ENCODE results near the gene OTUD1.

Gene OTUD1

GRCh38 chr10:23437963-23438546 is 820 bp upstream of the OTUD1 start:
- H3K4me2 ChIP-seq (ENCODE audit: insufficient read depth, low read length, poor library complexity, severe bottlenecking) = peak overlapping the region; percentile 70
- DNase-seq (ENCODE audit: low spot score) = no peak
- H3K4me3 ChIP-seq (ENCODE audit: low read length in 2 of 2) = peak overlapping the region; percentile 42 to 78
- peaks cover 2% of the 10 kb centered on the region for H3K79me1 ChIP-seq (ENCODE audit: low read depth, low read length)
- WGBS, 2 donors (ENCODE audit: extremely low coverage in 2 of 2, insufficient read length in 2 of 2, insufficient replicate concordance in 1 of 2) = no CpG with 5 or more reads among the region's 20 CpGs
- no peak overlapping the region for H3K14ac ChIP-seq (ENCODE audit: low read length)
- H3K9ac ChIP-seq (ENCODE audit: low read depth, low read length, poor library complexity) = peak overlapping the region; percentile 79
- peak overlapping the region; percentile 54 for H3K27ac ChIP-seq (replicated peaks; ENCODE audit: low read length)
- H4K91ac ChIP-seq (ENCODE audit: low read depth, low read length, poor library complexity) = no peak overlapping the region
- no peaks in the 10 kb centered on the region for H3K9me3 ChIP-seq (replicated peaks in 1 of 2; ENCODE audit: control insufficient read depth in 2 of 2, insufficient read depth in 1 of 2, low read depth in 1 of 2, low read length in 2 of 2)
- H3K4me1 ChIP-seq (ENCODE audit: control insufficient read depth in 2 of 2, insufficient read depth in 1 of 2, low read depth in 1 of 2, low read length in 2 of 2) = peaks cover 4% of the 10 kb centered on the region in 2 donors
- H3K36me3 ChIP-seq (replicated peaks in 1 of 2; ENCODE audit: control insufficient read depth in 2 of 2, insufficient read depth in 2 of 2, low read length in 2 of 2) = no peaks in the 10 kb centered on the region
- H3K4ac ChIP-seq (ENCODE audit: low read length) = no peak overlapping the region
- peak overlapping the region; percentile 89 for H2AFZ ChIP-seq (ENCODE audit: low read length)
- H3K23ac ChIP-seq (ENCODE audit: low read depth, low read length, poor library complexity) = no peak overlapping the region
- peaks cover 0 to 6% (median 0%) of the 10 kb centered on the region in 3 experiments for H3K27me3 ChIP-seq (ENCODE audit: control insufficient read depth in 3 of 3, insufficient read depth in 3 of 3, low read depth in 1 of 3, low read length in 3 of 3)
- H2BK12ac ChIP-seq (ENCODE audit: low read length) = no peak overlapping the region
- no peak overlapping the region for H2BK120ac ChIP-seq (ENCODE audit: low read depth, low read length)
- peak overlapping the region; percentile 32 for H4K8ac ChIP-seq (ENCODE audit: low read depth, low read length)
- peak overlapping the region; percentile 78 for H2AK5ac ChIP-seq (ENCODE audit: low read depth, low read length)
- H2BK5ac ChIP-seq (ENCODE audit: low read length) = peak overlapping the region; percentile 42
- H3K18ac ChIP-seq (ENCODE audit: low read length) = peak overlapping the region; percentile 98
- H2BK15ac ChIP-seq (ENCODE audit: low read length) = no peak overlapping the region

DNA sequence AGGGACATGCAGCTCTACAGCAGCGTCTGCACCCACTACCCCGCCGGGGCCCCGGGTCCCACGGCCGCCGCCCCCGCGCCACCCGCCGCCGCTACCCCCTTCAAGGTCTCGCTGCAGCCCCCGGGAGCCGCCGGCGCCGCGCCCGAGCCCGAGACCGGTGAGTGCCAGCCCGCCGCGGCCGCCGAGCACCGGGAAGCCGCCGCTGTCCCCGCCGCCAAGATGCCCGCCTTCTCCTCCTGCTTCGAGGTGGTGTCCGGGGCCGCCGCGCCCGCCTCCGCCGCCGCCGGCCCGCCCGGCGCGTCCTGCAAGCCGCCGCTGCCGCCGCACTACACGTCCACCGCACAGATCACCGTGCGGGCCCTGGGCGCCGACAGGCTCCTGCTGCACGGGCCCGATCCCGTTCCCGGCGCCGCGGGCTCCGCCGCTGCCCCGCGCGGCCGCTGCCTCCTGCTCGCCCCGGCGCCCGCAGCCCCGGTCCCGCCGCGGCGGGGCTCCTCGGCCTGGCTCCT is 631 bp downstream of the OTUD1 start:
- no CpG with 5 or more reads among the region's 80 CpGs for WGBS, 2 donors (ENCODE audit: extremely low coverage in 2 of 2, insufficient read length in 2 of 2, insufficient replicate concordance in 1 of 2)
- peaks cover 4% of the 10 kb centered on the region in 2 donors for H3K4me1 ChIP-seq (ENCODE audit: control insufficient read depth in 2 of 2, insufficient read depth in 1 of 2, low read depth in 1 of 2, low read length in 2 of 2)
- H3K14ac ChIP-seq (ENCODE audit: low read length) = peak overlapping the region; percentile 51
- no peak overlapping the region for H2BK15ac ChIP-seq (ENCODE audit: low read length)
- H3K4ac ChIP-seq (ENCODE audit: low read length) = no peak overlapping the region
- H2BK5ac ChIP-seq (ENCODE audit: low read length) = no peak overlapping the region
- no peak overlapping the region for H2BK120ac ChIP-seq (ENCODE audit: low read depth, low read length)
- H4K91ac ChIP-seq (ENCODE audit: low read depth, low read length, poor library complexity) = no peak overlapping the region
- H3K23ac ChIP-seq (ENCODE audit: low read depth, low read length, poor library complexity) = peak overlapping the region; percentile 20
- DNase-seq (ENCODE audit: low spot score) = peak; percentile 15
- H2BK12ac ChIP-seq (ENCODE audit: low read length) = no peak overlapping the region
- H3K9me3 ChIP-seq (replicated peaks in 1 of 2; ENCODE audit: control insufficient read depth in 2 of 2, insufficient read depth in 1 of 2, low read depth in 1 of 2, low read length in 2 of 2) = no peaks in the 10 kb centered on the region
- H3K4me3 ChIP-seq (ENCODE audit: low read length in 2 of 2) = peak overlapping the region; percentile 53 to 98
- H3K18ac ChIP-seq (ENCODE audit: low read length) = peak overlapping the region; percentile 92
- peak overlapping the region; percentile 61 for H3K27ac ChIP-seq (replicated peaks; ENCODE audit: low read length)
- no peak overlapping the region for H4K8ac ChIP-seq (ENCODE audit: low read depth, low read length)
- no peak overlapping the region for H2AK5ac ChIP-seq (ENCODE audit: low read depth, low read length)
- peak overlapping the region; percentile 34 for H3K9ac ChIP-seq (ENCODE audit: low read depth, low read length, poor library complexity)
- H3K79me1 ChIP-seq (ENCODE audit: low read depth, low read length) = peaks cover 2% of the 10 kb centered on the region
- H2AFZ ChIP-seq (ENCODE audit: low read length) = peak overlapping the region; percentile 89
- H3K4me2 ChIP-seq (ENCODE audit: insufficient read depth, low read length, poor library complexity, severe bottlenecking) = peak overlapping the region; percentile 77
- no peaks in the 10 kb centered on the region for H3K36me3 ChIP-seq (replicated peaks in 1 of 2; ENCODE audit: control insufficient read depth in 2 of 2, insufficient read depth in 2 of 2, low read length in 2 of 2)
- peaks cover 0 to 6% (median 0%) of the 10 kb centered on the region in 3 experiments for H3K27me3 ChIP-seq (ENCODE audit: control insufficient read depth in 3 of 3, insufficient read depth in 3 of 3, low read depth in 1 of 3, low read length in 3 of 3)

- Histone ChIP-seq H3K4ac (ENCODE audit: low read length) (no peak overlapping the region), H3K9me3 (replicated peaks in 1 of 2; ENCODE audit: control insufficient read depth in 2 of 2, insufficient read depth in 1 of 2, low read depth in 1 of 2, low read length in 2 of 2) (no peaks in the 10 kb centered on the region), H3K27ac (replicated peaks; ENCODE audit: low read length) (no peak overlapping the region), H4K91ac (ENCODE audit: low read depth, low read length, poor library complexity) (no peak overlapping the region), H2BK12ac (ENCODE audit: low read length) (no peak overlapping the region), H3K4me3 (ENCODE audit: low read length in 2 of 2) (peak overlapping the region; percentile 53 to 98), H4K8ac (ENCODE audit: low read depth, low read length) (no peak overlapping the region), H3K4me1 (ENCODE audit: control insufficient read depth in 2 of 2, insufficient read depth in 1 of 2, low read depth in 1 of 2, low read length in 2 of 2) (peaks cover 4% of the 10 kb centered on the region in 2 donors), H3K23ac (ENCODE audit: low read depth, low read length, poor library complexity) (peak overlapping the region; percentile 20), H3K79me1 (ENCODE audit: low read depth, low read length) (peaks cover 2% of the 10 kb centered on the region), H2AK5ac (ENCODE audit: low read depth, low read length) (no peak overlapping the region), H3K27me3 (ENCODE audit: control insufficient read depth in 3 of 3, insufficient read depth in 3 of 3, low read depth in 1 of 3, low read length in 3 of 3) (peaks cover 0 to 6% (median 0%) of the 10 kb centered on the region in 3 experiments), H2BK5ac (ENCODE audit: low read length) (no peak overlapping the region), H3K9ac (ENCODE audit: low read depth, low read length, poor library complexity) (peak overlapping the region; percentile 34), H3K36me3 (replicated peaks in 1 of 2; ENCODE audit: control insufficient read depth in 2 of 2, insufficient read depth in 2 of 2, low read length in 2 of 2) (no peaks in the 10 kb centered on the region), H3K4me2 (ENCODE audit: insufficient read depth, low read length, poor library complexity, severe bottlenecking) (peak overlapping the region; percentile 77), H2BK15ac (ENCODE audit: low read length) (no peak overlapping the region), H3K14ac (ENCODE audit: low read length) (no peak overlapping the region), H2BK120ac (ENCODE audit: low read depth, low read length) (no peak overlapping the region), H2AFZ (ENCODE audit: low read length) (peak overlapping the region; percentile 89), H3K18ac (ENCODE audit: low read length) (peak overlapping the region; percentile 92)
- no CpG with 5 or more reads among the region's 73 CpGs for WGBS, 2 donors (ENCODE audit: extremely low coverage in 2 of 2, insufficient read length in 2 of 2, insufficient replicate concordance in 1 of 2)
- DNase-seq (ENCODE audit: low spot score) = peak; percentile 18
Observed at GRCh38 chr10:23439961-23440889, 1.4 kb downstream of the OTUD1 start.

DNA sequence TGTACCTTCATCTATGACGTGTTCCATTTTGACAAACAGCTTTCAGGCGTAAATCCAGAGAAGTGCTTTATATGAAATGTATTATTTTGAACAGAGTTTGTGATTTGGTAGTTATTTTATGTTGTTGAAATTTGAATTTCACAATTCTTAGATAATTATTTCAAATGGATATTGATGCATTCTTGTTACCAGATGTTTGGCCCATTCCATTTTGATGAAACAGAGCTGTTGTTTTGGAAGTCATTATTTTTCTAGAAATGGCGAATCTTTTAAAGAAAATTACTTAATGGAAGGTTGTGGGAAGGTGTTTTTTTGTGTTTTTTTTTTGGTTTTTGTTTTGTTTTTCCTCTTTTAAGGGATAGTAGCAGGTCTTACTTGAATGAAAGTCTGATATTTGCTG is 2.4 kb downstream of the OTUD1 start:
- H3K4ac ChIP-seq (ENCODE audit: low read length) = no peak overlapping the region
- H2AFZ ChIP-seq (ENCODE audit: low read length) = no peak overlapping the region
- no peak overlapping the region for H4K8ac ChIP-seq (ENCODE audit: low read depth, low read length)
- no peak overlapping the region for H3K18ac ChIP-seq (ENCODE audit: low read length)
- H3K4me3 ChIP-seq (ENCODE audit: low read length in 2 of 2) = no peak overlapping the region
- H2BK12ac ChIP-seq (ENCODE audit: low read length) = no peak overlapping the region
- H3K27ac ChIP-seq (replicated peaks; ENCODE audit: low read length) = no peak overlapping the region
- H3K23ac ChIP-seq (ENCODE audit: low read depth, low read length, poor library complexity) = no peak overlapping the region
- H3K79me1 ChIP-seq (ENCODE audit: low read depth, low read length) = peaks cover 2% of the 10 kb centered on the region
- no peak overlapping the region for H2BK120ac ChIP-seq (ENCODE audit: low read depth, low read length)
- H2BK15ac ChIP-seq (ENCODE audit: low read length) = no peak overlapping the region
- 100% methylated on average over 1 of the region's 3 CpGs; no CpG with 5 or more reads in 1 of the 2 donors for WGBS, 2 donors (ENCODE audit: extremely low coverage in 2 of 2, insufficient read length in 2 of 2, insufficient replicate concordance in 1 of 2)
- no peak overlapping the region for H2BK5ac ChIP-seq (ENCODE audit: low read length)
- H3K14ac ChIP-seq (ENCODE audit: low read length) = no peak overlapping the region
- no peaks in the 10 kb centered on the region for H3K9me3 ChIP-seq (replicated peaks in 1 of 2; ENCODE audit: control insufficient read depth in 2 of 2, insufficient read depth in 1 of 2, low read depth in 1 of 2, low read length in 2 of 2)
- H3K27me3 ChIP-seq (ENCODE audit: control insufficient read depth in 3 of 3, insufficient read depth in 3 of 3, low read depth in 1 of 3, low read length in 3 of 3) = peaks cover 0 to 6% (median 0%) of the 10 kb centered on the region in 3 experiments
- no peak overlapping the region for H2AK5ac ChIP-seq (ENCODE audit: low read depth, low read length)
- no peaks in the 10 kb centered on the region for H3K36me3 ChIP-seq (replicated peaks in 1 of 2; ENCODE audit: control insufficient read depth in 2 of 2, insufficient read depth in 2 of 2, low read length in 2 of 2)
- DNase-seq (ENCODE audit: low spot score) = no peak
- no peak overlapping the region for H4K91ac ChIP-seq (ENCODE audit: low read depth, low read length, poor library complexity)
- H3K4me2 ChIP-seq (ENCODE audit: insufficient read depth, low read length, poor library complexity, severe bottlenecking) = no peak overlapping the region
- no peak overlapping the region for H3K9ac ChIP-seq (ENCODE audit: low read depth, low read length, poor library complexity)
- H3K4me1 ChIP-seq (ENCODE audit: control insufficient read depth in 2 of 2, insufficient read depth in 1 of 2, low read depth in 1 of 2, low read length in 2 of 2) = peaks cover 4% of the 10 kb centered on the region in 2 donors
